Measurements from ENCODE around the gene CREBRF. TPM values are rescaled to one million over a fixed set of nuclear protein-coding genes. Genes with fewer than 3 reads are reported as not detected.
"Not testable (repeated sequence)": the region's sequence is repeated elsewhere in the genome, so short reads cannot be mapped to it uniquely, and the experiment has no call there.

Gene CREBRF, protein sequence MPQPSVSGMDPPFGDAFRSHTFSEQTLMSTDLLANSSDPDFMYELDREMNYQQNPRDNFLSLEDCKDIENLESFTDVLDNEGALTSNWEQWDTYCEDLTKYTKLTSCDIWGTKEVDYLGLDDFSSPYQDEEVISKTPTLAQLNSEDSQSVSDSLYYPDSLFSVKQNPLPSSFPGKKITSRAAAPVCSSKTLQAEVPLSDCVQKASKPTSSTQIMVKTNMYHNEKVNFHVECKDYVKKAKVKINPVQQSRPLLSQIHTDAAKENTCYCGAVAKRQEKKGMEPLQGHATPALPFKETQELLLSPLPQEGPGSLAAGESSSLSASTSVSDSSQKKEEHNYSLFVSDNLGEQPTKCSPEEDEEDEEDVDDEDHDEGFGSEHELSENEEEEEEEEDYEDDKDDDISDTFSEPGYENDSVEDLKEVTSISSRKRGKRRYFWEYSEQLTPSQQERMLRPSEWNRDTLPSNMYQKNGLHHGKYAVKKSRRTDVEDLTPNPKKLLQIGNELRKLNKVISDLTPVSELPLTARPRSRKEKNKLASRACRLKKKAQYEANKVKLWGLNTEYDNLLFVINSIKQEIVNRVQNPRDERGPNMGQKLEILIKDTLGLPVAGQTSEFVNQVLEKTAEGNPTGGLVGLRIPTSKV
- total RNA-seq, result 34.2 TPM

DNA sequence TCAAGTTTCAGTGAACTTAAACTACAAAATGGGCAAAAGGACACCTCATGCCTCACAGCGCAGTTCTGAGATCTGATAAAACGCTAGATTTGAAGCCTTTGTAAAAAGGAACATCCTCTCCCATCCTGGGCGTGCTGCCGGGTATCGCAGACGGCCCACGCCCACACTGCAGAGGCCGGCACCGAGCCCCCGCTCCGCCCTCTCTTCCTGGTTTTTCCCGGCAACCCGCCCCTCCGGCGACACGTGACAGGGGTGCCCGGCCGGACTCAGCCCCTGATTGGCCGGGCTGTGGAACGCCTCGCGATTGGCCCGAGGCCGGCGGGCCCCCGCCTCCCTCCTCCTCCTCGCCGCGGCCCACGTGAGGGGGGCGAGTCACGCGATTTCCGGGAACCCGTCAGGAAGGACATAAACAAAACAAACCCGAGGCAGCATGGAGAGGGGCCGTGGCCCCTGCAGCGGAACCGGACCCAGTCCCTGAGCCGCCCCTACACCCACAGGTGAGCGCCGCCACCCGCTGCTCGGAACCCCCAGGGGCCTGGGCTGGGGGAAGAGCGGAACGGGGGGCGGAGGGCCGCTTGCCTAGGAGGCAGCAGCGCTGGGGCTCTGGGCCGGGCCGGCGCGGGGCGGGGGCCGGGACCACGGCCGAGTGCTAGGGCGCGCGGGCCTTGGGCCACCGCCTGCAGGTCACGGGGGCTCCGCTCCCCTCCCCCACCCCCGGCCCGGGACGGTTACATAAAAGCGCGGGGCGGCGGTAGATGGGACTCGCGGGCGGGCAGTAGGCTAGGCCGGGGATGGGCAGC, at the start of gene CREBRF:
CREBRF (plus strand) TSS at position 370 of the 800 bp plus-strand sequence. CDS start 24,424 bp downstream, outside the sequence.
- no peak for FAIRE-seq
- peak; percentile 93 to 96 for DNase-seq (ENCODE audit: low spot score in 2 of 2)

GRCh38 chr5:173010021-173010420, 46.1 kb upstream of the CREBRF start:
- no peak for FAIRE-seq
- DNase-seq (ENCODE audit: low spot score in 2 of 2), result no peak

- FAIRE-seq (no peak), DNase-seq (ENCODE audit: low spot score in 2 of 2) (peak in 1 of 2 donors; percentile 43)
Observed at GRCh38 chr5:173010547-173011464, 45.3 kb upstream of the CREBRF start.

DNA sequence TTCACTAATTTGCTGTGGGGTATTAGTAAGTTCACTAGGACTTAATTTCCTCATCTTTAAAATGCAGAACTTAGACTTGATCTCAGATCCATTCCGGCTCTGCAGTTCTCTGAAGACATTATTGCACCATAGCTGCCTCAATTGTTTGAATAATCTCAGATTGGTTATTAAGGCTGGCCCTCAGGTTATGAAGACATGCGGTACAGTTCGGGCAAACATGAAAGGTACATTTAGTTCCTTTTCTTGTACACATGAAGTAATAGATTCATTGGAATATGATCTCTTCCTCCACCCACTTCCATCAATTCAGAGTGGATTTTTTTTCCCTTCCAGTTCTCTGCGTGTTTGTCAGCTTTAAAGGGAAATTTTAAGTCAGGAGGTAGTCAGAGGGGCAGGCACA, 44.6 kb upstream of the CREBRF start:
- DNase-seq (ENCODE audit: low spot score in 2 of 2), result no peak
- FAIRE-seq, result no peak

GRCh38 chr5:173012882-173013281, 43.3 kb upstream of the CREBRF start:
- DNase-seq (ENCODE audit: low spot score in 2 of 2) (no peak), FAIRE-seq (no peak)

DNA sequence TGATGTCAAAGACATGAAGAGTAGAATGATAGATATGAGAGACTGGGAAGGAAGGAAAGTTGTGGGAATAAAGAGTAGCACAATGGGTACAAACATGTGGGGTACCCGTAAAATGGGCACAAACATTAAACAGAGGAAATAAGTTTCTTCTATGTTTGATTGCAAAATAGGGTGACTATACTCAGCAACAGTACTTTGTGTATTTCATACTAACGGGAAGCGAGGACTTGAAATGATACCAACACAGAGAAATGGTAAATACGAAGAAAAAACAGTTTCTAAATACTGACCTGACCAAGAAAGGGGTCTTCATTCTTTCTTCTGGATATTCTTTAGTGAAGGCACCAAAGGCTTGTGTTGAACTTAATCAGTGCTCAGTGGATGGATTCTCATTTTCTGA, 41.5 kb upstream of the CREBRF start:
- FAIRE-seq (no peak), DNase-seq (ENCODE audit: low spot score in 2 of 2) (no peak)

- DNase-seq (ENCODE audit: low spot score in 2 of 2) (no peak), FAIRE-seq (no peak)
Observed at GRCh38 chr5:173015192-173015591, 41.0 kb upstream of the CREBRF start.

GRCh38 chr5:173015598-173016455, 40.3 kb upstream of the CREBRF start:
- DNase-seq (ENCODE audit: low spot score in 2 of 2) (no peak), FAIRE-seq (no peak)

DNA sequence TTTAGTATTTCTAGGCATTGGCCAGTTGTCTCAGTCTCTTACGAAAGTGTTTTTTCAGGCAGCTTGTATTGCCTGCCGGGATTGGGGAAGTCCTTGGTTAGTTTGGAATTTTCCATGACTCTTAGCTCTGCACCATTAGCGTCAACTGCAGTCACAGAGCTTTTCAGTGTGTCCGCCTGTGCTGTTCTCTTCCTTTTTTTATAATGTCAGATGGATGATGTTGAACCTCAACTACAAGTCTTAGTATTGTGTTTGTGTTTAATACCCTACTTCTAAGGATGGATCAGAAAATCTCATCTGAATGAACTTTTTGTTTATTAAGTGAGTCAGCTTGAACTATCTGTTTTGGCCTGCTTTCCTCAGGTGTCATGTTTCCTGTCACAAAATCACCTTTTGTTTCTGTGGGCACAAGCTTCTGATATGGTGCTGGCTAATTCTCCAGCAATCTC, 39.5 kb upstream of the CREBRF start:
- DNase-seq (ENCODE audit: low spot score in 2 of 2) (no peak), FAIRE-seq (no peak)

DNA sequence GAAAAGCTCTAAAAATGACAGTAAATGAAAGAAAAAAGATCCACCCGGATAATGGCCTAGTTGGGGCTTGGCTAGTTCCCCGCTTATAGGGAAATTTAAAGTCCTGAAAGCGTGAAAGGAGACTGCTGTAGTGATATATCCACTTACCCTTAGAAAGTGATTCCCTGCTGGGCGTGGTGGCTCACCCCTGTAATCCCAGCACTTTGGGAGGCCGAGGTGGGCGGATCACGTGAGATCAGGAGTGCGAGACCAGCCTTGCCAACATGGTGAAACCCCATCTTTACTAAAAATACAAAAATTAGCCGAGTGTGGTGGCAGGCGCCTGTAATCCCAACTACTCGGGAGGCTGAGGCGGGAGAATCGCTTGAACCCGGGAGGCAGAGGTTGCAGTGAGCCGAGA, 39.1 kb upstream of the CREBRF start:
- DNase-seq (ENCODE audit: low spot score in 2 of 2); FAIRE-seq: not testable (repeated sequence)

GRCh38 chr5:173018358-173018757, 37.8 kb upstream of the CREBRF start:
- no peak for FAIRE-seq
- no peak for DNase-seq (ENCODE audit: low spot score in 2 of 2)

DNA sequence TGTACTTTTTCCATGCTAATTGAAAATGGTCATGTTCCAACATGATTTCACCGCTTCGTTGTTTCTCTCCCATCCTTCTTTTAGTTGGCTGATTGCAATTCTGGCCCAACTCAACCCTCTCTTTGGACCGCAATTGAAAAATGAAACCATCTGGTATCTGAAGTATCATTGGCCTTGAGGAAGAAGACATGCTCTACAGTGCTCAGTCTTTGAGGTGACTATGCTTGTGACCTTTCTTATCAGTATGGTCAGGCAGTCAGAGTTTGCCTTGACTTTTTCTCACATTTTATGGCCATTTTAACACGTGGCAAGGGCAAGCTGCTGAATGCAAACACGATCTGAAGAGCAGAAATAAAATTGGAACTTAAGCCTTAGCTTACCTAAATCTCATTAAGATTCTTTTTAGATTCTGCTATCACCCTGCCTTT, 36.0 kb upstream of the CREBRF start:
- DNase-seq (ENCODE audit: low spot score in 2 of 2) (no peak), FAIRE-seq (no peak)

GRCh38 chr5:173020643-173021042, 35.5 kb upstream of the CREBRF start:
- FAIRE-seq (no peak), DNase-seq (ENCODE audit: low spot score in 2 of 2) (no peak)

GRCh38 chr5:173025651-173026050, 30.5 kb upstream of the CREBRF start:
- DNase-seq (ENCODE audit: low spot score in 2 of 2) (no peak), FAIRE-seq (no peak)

- FAIRE-seq (no peak), DNase-seq (ENCODE audit: low spot score in 2 of 2) (no peak)
Observed at GRCh38 chr5:173027905-173028304, 28.2 kb upstream of the CREBRF start.

DNA sequence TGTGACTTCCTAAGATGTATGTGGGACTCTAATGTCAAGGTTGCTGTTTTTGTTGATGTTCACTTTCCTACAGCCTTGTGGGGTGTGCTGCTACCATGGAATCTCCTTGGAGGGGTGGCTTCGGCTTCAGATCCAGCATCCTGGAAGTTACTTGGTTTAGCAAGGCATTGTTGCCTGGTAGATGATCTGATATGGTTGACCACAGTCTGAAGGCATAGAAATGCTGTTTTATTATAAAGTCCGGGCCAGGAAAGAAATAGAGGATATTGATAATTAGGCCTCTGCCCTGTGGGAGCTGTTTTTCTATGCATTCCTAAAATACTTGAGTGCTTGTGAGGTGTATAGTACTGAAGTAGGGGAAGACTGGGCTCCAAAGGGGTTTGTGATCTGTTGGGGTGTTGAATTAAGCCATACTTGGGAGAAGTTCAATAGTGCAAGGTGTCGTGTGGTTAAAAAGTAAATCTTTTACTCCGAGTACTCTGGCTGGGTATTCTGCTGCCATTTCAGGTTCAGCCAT, 27.3 kb upstream of the CREBRF start:
- FAIRE-seq (no peak), DNase-seq (ENCODE audit: low spot score in 2 of 2) (no peak)

- FAIRE-seq, result no peak
Observed at GRCh38 chr5:173029499-173029921, 26.6 kb upstream of the CREBRF start.

GRCh38 chr5:173032096-173032495, 24.1 kb upstream of the CREBRF start:
- not testable (repeated sequence) for FAIRE-seq; DNase-seq (ENCODE audit: low spot score in 2 of 2)

More at GRCh38 chr5:173029499-173029921, 26.6 kb upstream of the CREBRF start:
- no peak for DNase-seq (ENCODE audit: low spot score in 2 of 2)

GRCh38 chr5:173032730-173033129, 23.4 kb upstream of the CREBRF start:
- no peak for FAIRE-seq
- no peak for DNase-seq (ENCODE audit: low spot score in 2 of 2)

Measured in frontal cortex (tissue), 4 donors.